ENCODE measurements around the gene TMEM132E. TPM values are rescaled to one million over a fixed set of nuclear protein-coding genes. Genes with fewer than 3 reads are reported as not detected.

TMEM132E gene
- polyA plus RNA-seq, 3 donors from 2014 or later, result 0.18 TPM; not detected in 2

DNA sequence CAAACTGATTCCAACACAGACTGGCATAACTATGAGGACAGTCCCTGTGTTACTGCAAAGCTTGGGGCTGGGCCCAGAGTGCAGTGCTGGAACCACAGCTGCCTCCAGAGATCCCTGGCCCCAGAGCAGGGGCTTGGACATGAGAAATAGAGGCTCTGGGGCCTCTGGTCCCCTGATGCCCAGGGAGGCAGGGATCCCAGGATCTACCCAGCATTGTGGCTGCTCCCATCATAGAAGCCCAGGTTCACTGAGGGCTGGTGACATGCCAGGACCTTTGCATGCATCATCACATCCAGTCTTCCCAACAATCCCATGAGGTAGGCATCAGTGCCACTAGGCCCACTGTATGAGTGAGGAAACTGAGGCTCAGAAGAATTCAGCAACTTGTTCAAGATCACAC is 95.8 kb downstream of the TMEM132E start:
- H3K4me3 Mint-ChIP-seq, result no peak overlapping the region
- no peaks in the 10 kb centered on the region for H3K36me3 Mint-ChIP-seq
- no peak for DNase-seq
- H3K27ac Mint-ChIP-seq, result no peak overlapping the region
- H3K9me3 Mint-ChIP-seq, result no peaks in the 10 kb centered on the region
- H3K27me3 Mint-ChIP-seq (ENCODE audit: low read depth in 3 of 3), result peaks cover 2 to 11% (median 5%) of the 10 kb centered on the region in 3 donors
- no peaks in the 10 kb centered on the region for H3K4me1 Mint-ChIP-seq

DNA sequence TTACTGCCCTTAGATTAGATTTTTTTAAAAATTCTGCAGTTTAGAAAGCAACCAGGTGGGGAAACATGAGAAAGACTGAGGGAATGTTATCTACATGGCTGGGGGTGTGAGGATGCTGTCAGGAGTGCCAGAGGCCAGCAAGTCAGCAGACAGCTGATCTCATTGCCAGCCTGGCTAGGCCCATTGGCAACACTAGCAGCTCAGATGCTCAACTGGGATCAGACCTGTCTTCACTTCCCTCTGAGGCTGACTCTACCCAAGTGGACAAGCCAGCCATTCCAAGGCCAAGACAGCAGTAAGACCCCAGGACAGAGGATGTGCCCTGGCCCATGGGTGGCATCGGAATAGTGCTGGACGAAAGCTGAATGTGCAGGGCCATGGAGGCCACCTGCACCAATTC is 96.2 kb downstream of the TMEM132E start:
- no peak overlapping the region for H3K27ac Mint-ChIP-seq
- no peak overlapping the region for H3K4me3 Mint-ChIP-seq
- H3K9me3 Mint-ChIP-seq, result no peaks in the 10 kb centered on the region
- H3K36me3 Mint-ChIP-seq, result no peaks in the 10 kb centered on the region
- peaks cover 4 to 13% (median 5%) of the 10 kb centered on the region in 3 donors for H3K27me3 Mint-ChIP-seq (ENCODE audit: low read depth in 3 of 3)
- H3K4me1 Mint-ChIP-seq, result no peaks in the 10 kb centered on the region
- DNase-seq, result no peak

DNA sequence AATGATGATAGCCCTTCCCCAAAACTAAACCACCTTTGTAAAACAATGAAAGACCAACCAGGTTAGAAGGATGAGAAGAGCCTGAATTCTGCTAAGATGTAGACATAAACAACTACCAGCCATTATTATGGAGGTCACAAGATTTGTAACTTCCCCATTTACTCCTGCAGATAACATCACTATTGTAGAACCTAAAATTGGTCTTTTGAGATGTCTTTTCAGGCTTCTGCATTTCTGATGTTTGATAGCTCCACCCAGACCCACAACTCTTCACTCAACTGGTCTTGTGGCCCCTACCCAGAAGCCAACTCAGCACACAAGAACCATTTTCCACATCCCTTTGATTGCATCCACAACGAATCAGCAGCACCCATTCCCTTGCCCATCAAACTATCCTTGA is 100.8 kb downstream of the TMEM132E start:
- Mint-ChIP-seq H3K4me3 (no peak overlapping the region), H3K27me3 (ENCODE audit: low read depth in 3 of 3) (peaks cover 2 to 14% (median 3%) of the 10 kb centered on the region in 3 donors), H3K9me3 (no peaks in the 10 kb centered on the region), H3K4me1 (no peaks in the 10 kb centered on the region), H3K27ac (no peak overlapping the region), H3K36me3 (no peaks in the 10 kb centered on the region)
- no peak for DNase-seq

DNA sequence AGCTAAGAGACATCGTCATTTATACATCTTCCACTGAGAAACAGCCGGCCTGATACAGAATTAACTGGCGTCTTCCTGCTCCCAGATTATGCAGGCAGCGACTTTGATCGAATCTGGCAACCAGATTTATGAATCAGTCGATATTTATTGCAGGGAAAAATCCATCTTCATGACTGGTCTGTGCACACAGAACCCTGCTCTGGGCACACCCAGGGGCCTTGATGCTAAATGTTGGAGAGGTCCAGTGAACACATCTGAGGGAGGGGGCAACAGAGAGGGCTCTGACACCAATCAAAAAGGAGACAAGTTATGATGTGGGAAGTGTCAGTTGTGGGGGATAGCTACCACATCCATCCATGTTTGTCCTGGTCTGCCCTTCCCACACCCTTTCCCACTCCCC is 102.9 kb downstream of the TMEM132E start:
- Mint-ChIP-seq H3K27me3 (ENCODE audit: low read depth in 3 of 3) (peaks cover 2 to 14% (median 3%) of the 10 kb centered on the region in 3 donors), H3K9me3 (no peaks in the 10 kb centered on the region), H3K27ac (no peak overlapping the region), H3K4me3 (no peak overlapping the region), H3K4me1 (no peaks in the 10 kb centered on the region), H3K36me3 (no peaks in the 10 kb centered on the region)
- no peak for DNase-seq

DNA sequence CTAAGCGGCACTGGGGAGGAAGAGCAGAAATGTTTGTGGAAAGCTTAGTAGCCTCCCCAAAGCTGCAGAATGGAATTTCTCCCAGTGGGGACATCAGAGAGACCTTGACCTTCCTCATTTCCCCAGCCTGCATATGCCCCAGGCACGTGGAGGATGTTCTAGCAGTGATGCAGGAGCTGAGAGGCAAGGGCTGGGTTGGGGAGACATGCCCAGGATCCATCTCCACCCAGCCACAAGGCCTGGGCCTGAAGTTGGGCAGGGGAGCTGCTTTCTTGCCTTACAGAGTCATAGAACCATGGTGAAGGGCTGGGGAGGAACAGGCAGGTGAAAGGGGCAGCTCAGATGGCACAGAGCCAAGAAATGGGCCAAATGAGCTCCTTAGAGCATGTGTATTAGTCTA is 104.0 kb downstream of the TMEM132E start:
- peaks cover 2 to 17% (median 7%) of the 10 kb centered on the region in 3 donors for H3K27me3 Mint-ChIP-seq (ENCODE audit: low read depth in 3 of 3)
- H3K36me3 Mint-ChIP-seq, result peaks cover 0 to 3% (median 0%) of the 10 kb centered on the region in 3 donors
- H3K27ac Mint-ChIP-seq, result no peak overlapping the region
- no peak for DNase-seq
- H3K9me3 Mint-ChIP-seq, result peaks cover 0 to 5% (median 2%) of the 10 kb centered on the region in 6 donors
- no peaks in the 10 kb centered on the region for H3K4me1 Mint-ChIP-seq
- H3K4me3 Mint-ChIP-seq, result no peak overlapping the region

Other genes with a start within 250 kb of the TMEM132E start
- not detected for gene CCL13, start 223.1 kb upstream of the TMEM132E start, polyA plus RNA-seq
- gene CCL1, start 216.3 kb upstream of the TMEM132E start, polyA plus RNA-seq, result not detected

All from immature natural killer cell (primary cell).